HG03442 (cell line): Measurements from ENCODE around the gene SMIM43.
"Not testable (repeated sequence)": the region's sequence is repeated elsewhere in the genome, so short reads cannot be mapped to it uniquely, and the experiment has no call there.

ENCODE experiments used
- ATAC-seq: cut with Tn5 transposase; IDR thresholded peaks from one replicate; pipeline ENCODE4 v1.9.1; 2021; ENCODE audit warnings: mild to moderate bottlenecking, moderate library complexity; ENCODE audit not compliant: unreplicated experiment

Gene SMIM43

GRCh38 chr4:121784401-121784800, 19.4 kb upstream of the SMIM43 start:
- no peak for ATAC-seq

- no peak for ATAC-seq
Measured at GRCh38 chr4:121783210-121783609, 18.2 kb upstream of the SMIM43 start.

- ATAC-seq: no peak
Measured at GRCh38 chr4:121778991-121779628, 14.1 kb upstream of the SMIM43 start.

DNA sequence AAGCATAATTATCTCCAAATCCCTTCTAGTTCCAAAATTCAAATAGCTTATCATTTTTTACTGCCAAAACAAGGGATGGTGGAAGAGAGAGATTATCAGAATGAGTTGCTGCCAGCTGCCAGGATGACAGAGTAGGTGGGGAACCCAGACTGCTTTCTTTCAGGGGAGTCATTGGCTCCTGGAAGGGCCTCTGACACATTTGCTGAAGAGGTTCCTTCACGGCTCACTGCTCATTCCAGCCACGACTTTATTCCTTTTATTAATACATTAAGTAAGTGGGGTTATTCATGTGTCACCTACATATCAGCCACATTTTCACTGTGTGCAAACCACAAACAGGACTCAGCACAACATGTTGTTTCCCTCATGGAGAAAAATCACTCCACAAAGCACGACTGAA, 12.7 kb upstream of the SMIM43 start:
- peak; percentile 79 for ATAC-seq

GRCh38 chr4:121776610-121777401, 11.8 kb upstream of the SMIM43 start:
- no peak for ATAC-seq

GRCh38 chr4:121773883-121774282, 8.9 kb upstream of the SMIM43 start:
- no peak for ATAC-seq

GRCh38 chr4:121771869-121772268, 6.9 kb upstream of the SMIM43 start:
- ATAC-seq: no peak

DNA sequence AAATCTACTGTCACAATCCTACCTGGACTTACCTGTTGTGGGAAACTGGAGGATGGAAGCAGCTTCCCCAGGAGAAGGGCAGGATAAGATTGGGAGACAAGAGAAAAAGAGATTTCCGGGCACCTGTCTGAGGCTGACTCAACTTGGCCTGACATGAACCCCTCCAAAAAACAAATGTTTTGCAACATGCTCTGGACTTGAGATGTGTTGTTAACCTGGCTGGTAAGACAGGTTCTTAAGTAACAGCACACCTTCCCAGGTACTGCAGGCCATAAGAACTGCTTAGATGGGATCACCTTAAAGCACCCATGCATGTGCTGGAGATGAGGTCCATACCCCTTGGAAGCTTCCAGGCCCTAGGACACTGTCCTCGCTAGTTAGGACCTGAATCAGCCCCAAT, 4.4 kb upstream of the SMIM43 start:
- ATAC-seq: no peak

DNA sequence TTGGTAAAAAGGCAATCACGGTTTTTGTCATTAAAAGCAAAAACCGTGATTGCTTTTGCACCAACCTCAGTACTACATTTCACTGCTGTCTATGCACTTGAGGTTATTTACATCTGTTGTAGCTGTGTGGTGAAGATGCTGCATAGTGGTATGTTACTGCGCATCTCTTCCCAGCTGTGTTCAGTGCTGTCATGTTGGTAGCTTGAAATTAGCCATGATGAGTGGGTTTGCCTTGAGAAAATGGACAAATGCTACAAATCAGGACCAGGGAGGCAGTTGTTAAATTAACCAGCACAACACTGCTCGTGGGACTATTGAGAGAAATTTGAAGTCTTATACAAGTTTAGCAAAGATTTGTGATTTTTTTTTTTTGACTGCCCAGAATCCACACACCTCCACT, 2.2 kb upstream of the SMIM43 start:
- no peak for ATAC-seq

GRCh38 chr4:121765971-121766538, 1.1 kb upstream of the SMIM43 start:
- ATAC-seq: no peak

DNA sequence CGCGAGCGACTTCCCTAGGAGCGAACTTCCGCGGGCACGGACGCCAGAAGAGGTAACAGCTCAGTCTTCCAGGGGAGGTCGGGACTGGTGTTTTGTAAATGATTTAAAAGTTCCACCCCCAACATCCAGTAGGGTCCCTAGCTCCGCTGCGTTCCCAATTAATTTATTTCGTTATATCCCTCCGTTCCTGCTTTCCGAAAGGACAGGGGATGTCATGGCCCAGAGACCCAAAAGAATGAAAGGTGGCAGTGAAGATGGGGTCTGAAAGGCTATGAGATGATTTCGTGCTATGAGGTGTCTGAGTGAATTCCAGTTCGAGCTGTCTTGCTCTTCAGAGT, 373 bp upstream of the SMIM43 start:
- ATAC-seq: no peak

GRCh38 chr4:121764303-121764701, 662 bp downstream of the SMIM43 start:
- ATAC-seq: no peak

DNA sequence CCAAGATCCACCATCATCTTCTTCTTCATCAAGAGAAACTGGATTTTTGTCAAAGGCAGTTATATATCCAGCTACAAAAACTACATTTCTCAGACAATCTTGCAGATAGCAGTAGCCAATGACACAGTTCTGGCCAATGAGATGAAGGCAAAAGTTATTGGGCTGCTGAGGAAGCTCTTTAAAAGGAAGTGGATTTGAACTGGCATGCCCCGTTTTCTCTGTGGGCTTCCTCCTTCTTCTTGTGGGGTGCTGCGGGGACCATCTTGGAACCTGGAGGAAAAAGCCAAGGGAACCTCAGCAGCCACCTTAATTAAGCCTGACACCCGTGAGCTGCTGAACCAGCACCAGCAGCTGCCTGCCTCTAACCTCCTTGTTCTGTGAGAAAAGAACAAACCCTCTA, 4.8 kb downstream of the SMIM43 start:
- ATAC-seq: no peak

- ATAC-seq: no peak
Measured at GRCh38 chr4:121758925-121759568, 5.9 kb downstream of the SMIM43 start.

DNA sequence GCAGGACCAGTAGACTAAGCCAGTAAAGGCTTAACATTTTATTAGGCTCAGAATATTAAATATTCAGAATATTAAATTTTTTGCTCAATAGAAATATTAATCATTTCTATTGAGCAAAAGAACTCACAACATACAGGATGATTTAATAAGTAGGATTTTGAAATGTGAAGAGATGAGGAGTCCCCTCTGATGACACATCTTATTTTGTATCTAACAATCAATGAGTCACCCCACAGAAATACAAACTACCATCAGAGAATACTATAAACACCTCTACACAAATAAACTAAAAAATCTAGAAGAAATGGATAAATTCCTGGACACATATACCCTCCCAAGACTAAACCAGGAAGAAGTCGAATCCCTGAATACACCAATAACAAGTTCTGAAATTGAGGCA, 12.8 kb downstream of the SMIM43 start:
- not testable (repeated sequence) for ATAC-seq

DNA sequence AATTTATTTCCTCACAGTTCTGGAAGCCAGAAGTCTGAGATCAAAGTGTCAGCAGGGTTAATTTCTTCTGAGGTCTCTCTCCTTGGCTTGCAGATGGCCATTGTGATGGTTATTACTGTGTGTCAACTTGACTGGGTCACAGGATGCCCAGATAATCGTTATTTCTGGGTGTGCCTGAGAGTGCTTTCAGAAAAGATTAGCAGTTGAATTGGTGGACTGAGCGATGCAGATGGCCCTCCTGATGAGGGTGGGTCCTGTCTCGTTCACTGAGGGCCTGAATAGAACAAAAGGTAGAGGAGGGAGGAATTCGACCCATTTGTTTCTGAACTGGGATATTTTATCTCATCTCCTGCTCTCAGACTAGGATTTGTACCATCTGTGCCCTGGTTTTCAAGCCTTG, 15.7 kb downstream of the SMIM43 start:
- ATAC-seq: no peak

GRCh38 chr4:121742794-121743193, 22.2 kb downstream of the SMIM43 start:
- no peak for ATAC-seq

DNA sequence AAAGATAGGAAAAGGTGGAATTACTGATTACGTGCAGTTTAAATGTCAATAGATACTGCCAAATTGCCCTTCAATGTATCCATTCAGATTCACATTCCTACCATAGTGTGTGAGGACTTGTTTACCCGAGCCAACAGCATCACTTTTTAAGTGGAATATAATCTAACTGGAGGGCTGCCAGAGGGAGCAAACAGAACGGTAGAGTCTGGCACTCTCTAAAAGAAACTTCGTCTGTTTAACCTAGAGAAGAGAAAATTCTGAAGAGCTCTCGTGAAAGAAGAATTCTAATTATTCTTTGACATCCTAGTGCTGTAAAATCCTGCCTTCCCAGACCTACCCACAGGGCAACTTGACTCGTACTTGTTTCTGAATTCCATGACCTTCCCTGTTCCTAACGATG, 23.2 kb downstream of the SMIM43 start:
- ATAC-seq: no peak

GRCh38 chr4:121740796-121741409, 24.1 kb downstream of the SMIM43 start:
- ATAC-seq: no peak

DNA sequence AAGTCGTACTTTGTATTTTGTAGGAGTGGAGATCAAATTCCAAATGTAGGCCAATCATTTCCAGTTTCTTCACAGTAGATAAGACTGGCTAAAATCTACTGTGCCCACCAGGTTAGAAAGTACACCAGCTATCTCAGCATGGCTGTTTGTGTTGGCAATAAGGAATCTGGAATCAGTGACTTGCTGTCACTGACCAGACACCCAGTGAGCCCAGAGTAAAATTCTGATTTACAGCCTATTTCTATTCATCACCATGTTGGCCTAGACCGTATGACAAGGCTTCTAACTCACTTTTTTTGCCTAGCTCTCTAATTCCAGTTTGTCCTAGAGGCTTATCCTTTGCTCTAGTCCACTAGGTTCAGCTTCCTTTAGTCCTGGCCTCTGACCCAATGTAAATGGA, 25.4 kb downstream of the SMIM43 start:
- ATAC-seq: no peak

DNA sequence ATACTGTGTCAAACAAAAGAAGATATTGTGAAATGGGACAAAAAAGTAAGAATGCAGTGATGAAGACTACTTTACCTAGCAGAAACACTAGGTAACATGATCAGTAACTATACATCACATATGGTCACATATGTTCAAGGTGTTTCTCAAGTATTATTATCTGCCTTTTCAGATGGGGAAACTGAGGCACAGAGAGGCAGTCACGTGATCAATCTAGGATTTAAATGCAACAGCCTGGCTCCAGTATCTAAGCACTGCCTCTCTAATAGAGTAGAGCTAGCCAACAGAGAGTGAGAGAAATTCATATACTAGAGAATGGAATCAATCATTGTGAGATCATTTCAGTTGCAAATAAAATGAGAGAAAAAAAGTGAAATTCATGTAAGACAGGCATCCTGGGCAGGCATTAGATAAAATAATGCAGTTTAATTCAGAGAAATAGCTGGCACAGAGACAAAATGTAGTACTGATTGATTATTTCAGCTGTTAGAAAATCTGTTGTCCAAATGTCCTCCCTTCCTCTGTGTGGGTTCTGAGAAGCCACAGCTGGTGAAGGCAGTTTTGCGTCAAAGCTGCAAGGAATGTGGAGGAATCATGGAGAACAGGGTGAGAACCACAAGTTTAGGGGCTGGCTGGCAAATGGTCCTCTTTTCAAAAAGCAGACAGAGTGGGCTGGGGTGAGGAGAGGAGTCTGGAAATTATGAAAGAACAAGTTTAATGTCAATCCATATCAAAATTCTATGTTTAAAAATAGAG, 26.0 kb downstream of the SMIM43 start:
- ATAC-seq: no peak
